NCI-H82 treated with DMSO at 0.1 percent for 48 hours (cell line): ENCODE data around the gene CDH13.

Experiments
- DNase-seq: peaks from one replicate; lab custom pipeline; 2025; ENCODE audit not compliant: unreplicated experiment; lab: John Stamatoyannopoulos, UW

Gene CDH13

GRCh38 chr16:82626791-82627261 is at the start of gene CDH13:
TSS of gene CDH13 (plus strand) at chr16:82626969.
- no peak for DNase-seq

GRCh38 chr16:82580298-82580890 is 46.4 kb upstream of the CDH13 start:
- DNase-seq = peak; percentile 29

GRCh38 chr16:82582975-82583374 is 43.8 kb upstream of the CDH13 start:
- DNase-seq = no peak

GRCh38 chr16:82583422-82583821 is 43.3 kb upstream of the CDH13 start:
- no peak for DNase-seq

GRCh38 chr16:82584553-82585152 is 42.1 kb upstream of the CDH13 start:
- DNase-seq = no peak

GRCh38 chr16:82585675-82586074 is 41.1 kb upstream of the CDH13 start:
- no peak for DNase-seq

- no peak for DNase-seq
These were observed 40.6 kb upstream of the CDH13 start for GRCh38 chr16:82586130-82586529.

GRCh38 chr16:82587289-82587688 is 39.5 kb upstream of the CDH13 start:
- no peak for DNase-seq

- DNase-seq = no peak
These were observed 37.4 kb upstream of the CDH13 start for GRCh38 chr16:82589407-82589806.

GRCh38 chr16:82594114-82594513 is 32.7 kb upstream of the CDH13 start:
- DNase-seq = no peak

- DNase-seq = no peak
These were observed 28.0 kb upstream of the CDH13 start for GRCh38 chr16:82598771-82599170.

- DNase-seq = no peak
These were observed 24.7 kb upstream of the CDH13 start for GRCh38 chr16:82601989-82602640.

- peak; percentile 34 for DNase-seq
These were observed 22.9 kb upstream of the CDH13 start for GRCh38 chr16:82603784-82604411.

- DNase-seq = no peak
These were observed 21.7 kb upstream of the CDH13 start for GRCh38 chr16:82605076-82605475.

- no peak for DNase-seq
These were observed 20.7 kb upstream of the CDH13 start for GRCh38 chr16:82605863-82606620.

GRCh38 chr16:82609140-82609539 is 17.6 kb upstream of the CDH13 start:
- no peak for DNase-seq

GRCh38 chr16:82612263-82612662 is 14.5 kb upstream of the CDH13 start:
- DNase-seq = no peak

- no peak for DNase-seq
These were observed 10.4 kb upstream of the CDH13 start for GRCh38 chr16:82616356-82616755.

GRCh38 chr16:82621781-82622180 is 5.0 kb upstream of the CDH13 start:
- DNase-seq = no peak

- no peak for DNase-seq
These were observed 3.5 kb upstream of the CDH13 start for GRCh38 chr16:82623241-82623640.
